ENCODE data around the gene OARD1.

DNA sequence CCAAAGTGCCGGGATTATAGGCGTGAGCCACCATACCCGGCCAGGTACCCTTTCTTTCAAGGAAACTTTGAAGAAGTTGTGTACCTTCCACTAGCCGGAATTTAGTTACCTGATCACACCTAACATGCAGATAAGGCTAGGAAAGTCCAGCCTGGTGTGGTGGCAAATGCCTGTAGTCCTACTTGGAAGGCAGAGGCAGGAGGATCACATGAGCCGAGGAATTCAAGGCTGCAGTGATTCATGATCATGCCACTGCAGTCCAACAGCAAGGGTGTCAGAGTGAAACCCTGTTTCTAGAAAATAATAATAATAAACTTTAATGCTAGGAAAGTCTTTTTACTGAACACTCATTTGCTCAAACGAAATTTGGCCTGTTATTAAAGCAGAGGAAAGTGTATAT is 21.6 kb upstream of the OARD1 start:
- TF ChIP-seq POLR2A (IDR thresholded peaks at IDR 0.05; ENCODE audit: low read length) = no peak
- no peak for TF ChIP-seq GATA1 (IDR thresholded peaks at IDR 0.05; ENCODE audit: low read depth, low read length)

All from erythroblast (primary cell).